HG03280 (cell line): Measurements from ENCODE around the gene FUCA1.
"Not testable (repeated sequence)": the region's sequence is repeated elsewhere in the genome, so short reads cannot be mapped to it uniquely, and the experiment has no call there.

Experiments
- ATAC-seq: cut with Tn5 transposase; IDR thresholded peaks from one replicate; pipeline ENCODE4 v1.9.1; 2021; ENCODE audit warnings: mild to moderate bottlenecking, moderate library complexity; ENCODE audit not compliant: unreplicated experiment

FUCA1 gene

DNA sequence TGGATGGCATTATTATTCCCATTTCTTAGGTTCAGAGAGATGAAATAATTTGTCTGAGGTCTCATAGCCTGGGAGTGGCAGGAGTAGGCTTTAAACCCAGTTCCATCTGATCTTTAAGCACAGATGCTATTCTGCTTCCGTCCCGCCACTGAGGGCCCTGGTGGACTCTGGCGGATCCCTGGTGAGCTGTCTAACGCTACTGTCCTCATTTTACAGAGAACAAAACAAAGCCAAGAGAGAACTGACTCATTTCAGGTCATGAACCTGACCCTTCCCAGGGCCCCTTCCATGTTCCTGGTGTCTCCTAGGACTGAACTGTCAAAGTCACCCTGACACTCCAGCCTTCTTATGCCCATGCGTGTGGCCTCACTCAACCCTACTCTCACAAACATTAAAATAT lies 64.4 kb downstream of the FUCA1 start:
- ATAC-seq, result no peak

DNA sequence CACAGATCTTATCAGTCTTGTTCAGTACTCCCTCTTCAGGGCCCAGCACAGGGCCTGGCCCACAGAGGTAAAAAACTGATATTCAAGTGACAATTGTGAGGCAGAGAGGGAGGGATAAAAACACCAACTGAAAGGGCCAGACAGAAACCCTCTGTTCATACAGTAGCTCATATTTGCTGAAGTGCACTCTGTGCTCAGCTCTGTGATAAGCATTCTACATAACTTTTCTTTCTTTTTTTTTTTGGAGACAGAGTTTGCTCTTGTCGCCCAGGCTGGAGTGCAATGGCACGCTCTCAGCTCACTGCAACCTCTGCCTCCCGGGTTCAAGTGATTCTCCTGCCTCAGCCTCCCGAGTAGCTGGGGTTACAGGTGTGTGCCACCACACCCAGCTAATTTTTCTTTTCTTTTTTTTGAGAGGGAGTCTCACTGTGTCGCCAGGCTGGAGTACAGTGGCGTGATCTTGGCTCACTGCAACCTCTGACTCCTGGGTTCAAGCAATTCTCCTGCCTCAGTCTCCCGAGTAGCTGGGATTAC lies 65.2 kb downstream of the FUCA1 start:
- ATAC-seq, result not testable (repeated sequence)

DNA sequence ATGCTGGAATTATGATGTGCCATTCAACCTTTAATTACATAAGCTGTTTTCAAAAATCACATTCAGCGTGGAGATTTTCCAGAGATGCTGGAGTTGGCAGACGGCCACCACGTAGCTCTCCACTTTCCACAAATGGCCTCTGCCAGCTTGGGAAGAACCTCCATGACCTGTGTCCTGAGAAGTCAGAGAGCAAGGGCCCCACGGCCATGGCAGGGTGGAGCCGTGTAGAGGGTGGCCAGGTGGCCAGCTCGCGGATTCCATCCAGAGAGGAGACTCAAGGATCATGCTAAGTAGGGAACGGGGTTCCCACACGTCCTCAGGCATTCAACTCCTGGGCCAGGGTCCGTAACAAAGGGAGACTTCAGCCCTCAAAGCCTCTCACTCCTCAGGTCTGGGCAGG lies 66.2 kb downstream of the FUCA1 start:
- ATAC-seq, result no peak

DNA sequence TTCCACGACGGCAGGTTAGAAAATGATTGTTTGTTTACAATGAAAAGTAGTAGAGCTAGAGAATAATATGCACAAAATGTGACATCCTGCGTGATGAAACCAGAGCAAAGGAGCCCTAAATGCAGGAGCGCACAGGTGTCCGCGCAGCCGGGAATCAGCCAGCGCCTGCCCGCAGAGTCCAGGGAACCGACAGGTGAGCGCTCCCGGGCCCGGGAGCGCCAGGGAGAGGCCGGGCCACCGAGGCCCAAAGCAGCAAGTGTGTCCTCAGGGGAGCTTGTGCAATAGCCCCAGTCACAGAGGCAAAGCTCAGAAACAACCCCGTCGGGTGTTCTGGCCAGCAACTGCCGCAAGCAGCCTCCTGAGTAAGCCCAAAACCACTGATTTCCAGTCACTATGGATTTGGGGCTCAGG lies 66.7 kb downstream of the FUCA1 start:
- no peak for ATAC-seq

DNA sequence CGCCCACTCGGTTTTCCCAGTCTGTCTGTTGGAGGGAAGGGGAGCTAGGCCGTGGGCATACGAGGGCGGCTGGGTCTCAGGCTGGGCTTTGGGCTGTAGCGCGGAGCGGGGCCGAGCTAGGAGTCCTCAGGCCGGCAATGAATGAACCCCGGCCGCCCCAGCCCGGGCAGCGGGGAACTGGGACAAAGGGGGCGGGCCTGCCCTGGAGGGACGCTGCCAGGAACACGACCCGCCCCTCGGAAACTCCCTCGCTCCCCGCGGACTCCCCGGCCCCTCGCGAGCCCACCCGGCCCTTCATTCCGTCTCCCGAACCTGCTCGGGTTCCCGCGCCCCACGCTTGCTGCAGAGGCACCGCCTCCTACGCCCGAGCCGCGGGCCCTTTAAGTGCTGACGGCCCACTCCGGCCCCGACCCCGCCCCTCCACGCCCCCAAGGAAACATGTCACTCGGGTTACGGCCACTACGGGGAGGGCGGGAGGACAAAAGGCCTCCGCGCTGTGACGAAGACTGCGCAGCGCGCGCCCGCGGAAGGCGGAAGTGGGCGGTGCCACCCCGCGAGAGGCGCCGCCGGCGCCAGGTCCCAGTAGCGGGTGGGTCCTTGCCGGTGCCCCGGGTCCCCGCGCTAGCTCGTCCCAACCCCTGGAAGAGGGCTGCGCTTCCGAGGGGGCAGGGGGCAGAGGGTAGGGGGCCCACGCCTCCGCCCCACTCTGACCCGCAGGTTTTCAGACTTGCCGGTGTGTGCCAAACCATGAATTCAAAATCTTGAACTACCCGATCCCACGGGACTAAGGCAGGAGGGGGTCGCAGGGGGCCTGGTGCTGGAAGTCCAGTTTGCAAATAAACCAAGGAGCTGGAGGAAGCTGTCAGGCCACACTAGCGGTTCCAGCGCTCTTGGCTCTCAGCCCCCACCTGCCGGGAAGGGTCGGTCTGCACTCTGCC lies 67.4 kb downstream of the FUCA1 start, which contains the start of gene GALE:
Gene GALE (minus strand): TSS at position 355 of the 938 bp plus-strand sequence. CDS start 1,747 bp downstream, outside the sequence.
- ATAC-seq, result peak; percentile 84

DNA sequence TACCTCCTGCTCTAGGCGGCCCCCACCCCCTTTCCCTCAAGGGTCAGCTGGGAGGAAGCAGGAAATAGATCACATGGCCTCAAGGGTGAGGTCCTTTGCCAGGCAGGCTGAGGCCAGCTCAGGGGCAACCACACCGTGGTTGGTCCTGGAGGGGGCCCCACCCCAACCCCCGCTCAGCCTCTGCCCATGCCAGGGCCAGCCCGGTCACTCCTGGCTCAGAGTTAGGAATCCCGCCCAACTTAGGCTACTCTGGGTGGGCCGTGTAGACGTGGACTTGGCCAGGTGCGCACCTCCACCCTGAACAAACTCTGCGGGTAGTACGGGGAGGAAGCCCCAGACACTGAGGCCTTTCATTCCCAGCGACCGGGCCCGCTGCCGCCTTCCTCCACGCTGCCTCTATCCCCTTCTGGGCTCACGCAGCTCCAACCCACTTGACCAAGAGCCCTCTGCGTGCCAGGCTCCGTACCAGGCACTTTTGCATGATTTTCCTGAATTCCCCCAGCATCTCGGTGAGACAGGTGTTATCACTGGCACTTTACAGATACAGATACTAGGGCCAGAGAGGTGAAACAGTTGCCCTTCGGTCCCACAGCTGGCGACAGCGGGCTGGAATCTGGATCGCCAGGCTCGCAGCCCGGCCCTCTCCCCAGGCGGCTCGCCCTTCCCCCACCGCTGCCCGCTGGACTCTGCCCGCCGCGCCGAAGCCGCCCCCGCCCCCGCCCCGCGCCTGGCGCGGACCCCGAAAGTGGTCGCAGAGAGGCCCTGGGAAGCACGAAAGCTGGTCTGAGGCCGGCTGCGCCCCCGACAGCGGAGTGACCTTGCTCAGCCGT lies 68.3 kb downstream of the FUCA1 start:
- peak; percentile 5 for ATAC-seq

DNA sequence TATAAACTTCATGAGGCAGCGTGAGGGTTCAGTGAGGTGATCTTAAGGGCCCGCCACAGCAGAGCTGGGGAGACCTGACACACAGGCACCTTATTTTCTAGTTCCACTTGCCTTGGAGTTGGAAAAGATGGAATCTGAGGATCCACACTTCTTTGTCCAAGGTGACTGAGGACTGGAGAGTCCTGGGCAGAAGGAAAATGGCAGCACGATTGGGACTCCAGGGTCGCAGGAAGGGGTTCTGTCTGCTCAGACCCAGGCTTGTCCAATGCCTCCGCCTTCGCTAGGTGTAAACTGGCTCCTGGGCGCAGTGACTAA lies 68.9 kb downstream of the FUCA1 start:
- no peak for ATAC-seq

DNA sequence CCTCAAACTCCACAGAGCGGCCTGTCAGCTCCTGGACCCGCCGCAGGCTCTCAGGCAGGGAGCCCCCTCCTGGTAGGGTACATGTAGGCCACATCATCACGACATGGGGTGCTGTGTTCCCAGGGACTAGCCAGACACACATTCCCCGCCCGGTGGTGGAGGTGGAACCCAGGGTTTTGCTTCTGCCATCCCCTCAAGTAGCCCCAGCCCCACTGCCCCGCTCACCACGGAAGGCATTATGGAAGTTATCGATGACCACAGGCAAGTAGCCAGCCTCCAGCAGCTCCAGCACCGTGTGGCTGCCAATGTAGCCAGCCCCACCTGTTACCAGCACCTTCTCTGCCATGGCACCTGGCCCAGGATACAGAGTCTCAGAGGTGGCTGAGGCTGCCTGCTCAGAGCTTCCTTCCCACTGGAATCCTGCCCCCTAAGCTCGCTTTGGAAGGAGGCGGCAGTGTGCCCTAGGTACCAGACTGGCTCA lies 69.4 kb downstream of the FUCA1 start:
- no peak for ATAC-seq

DNA sequence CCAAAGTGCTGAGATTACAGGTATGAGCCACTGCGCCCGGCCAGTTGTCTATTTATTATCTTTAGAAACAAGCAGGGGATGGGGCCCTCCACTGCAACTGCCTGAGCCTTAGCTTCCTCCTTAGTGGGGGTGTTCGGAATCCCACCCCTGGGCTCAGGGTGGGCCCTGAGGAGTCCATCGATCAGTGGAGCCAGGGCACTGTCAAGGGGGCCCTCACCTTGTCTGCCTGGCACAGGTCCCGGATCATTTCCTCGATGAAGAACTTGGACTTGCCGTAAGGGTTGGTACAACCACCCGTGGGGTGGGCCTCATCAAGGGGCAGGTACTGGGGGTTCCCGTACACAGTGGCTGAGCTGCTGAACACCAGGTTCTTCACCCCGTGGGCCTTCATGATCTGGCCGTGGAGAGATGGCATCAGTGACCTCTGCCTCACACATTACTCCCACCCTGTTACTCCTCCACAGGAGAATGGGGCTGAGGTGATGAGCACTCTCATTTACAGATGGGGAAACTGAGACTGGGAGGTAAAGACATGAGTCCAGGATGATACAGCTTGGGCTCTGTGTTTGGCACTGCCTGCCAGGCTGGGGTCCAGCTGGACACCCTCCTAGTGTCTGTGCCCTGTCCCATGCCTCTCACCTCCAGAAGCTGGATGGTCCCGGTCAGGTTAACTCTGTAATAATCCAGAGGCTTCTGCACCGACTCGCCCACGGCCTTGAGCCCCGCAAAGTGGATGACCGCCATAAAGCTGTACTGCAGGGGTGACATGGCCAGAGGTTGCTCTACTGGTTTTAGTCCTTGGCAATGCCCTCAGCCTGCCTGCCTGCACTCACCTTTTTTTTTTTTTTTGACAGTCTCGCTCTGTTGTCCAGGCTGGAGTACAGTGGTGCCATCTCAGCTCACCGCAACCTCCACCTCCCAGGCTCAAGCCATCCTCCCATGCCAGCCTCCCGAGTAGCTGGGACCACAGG lies 70.3 kb downstream of the FUCA1 start:
- no peak for ATAC-seq

DNA sequence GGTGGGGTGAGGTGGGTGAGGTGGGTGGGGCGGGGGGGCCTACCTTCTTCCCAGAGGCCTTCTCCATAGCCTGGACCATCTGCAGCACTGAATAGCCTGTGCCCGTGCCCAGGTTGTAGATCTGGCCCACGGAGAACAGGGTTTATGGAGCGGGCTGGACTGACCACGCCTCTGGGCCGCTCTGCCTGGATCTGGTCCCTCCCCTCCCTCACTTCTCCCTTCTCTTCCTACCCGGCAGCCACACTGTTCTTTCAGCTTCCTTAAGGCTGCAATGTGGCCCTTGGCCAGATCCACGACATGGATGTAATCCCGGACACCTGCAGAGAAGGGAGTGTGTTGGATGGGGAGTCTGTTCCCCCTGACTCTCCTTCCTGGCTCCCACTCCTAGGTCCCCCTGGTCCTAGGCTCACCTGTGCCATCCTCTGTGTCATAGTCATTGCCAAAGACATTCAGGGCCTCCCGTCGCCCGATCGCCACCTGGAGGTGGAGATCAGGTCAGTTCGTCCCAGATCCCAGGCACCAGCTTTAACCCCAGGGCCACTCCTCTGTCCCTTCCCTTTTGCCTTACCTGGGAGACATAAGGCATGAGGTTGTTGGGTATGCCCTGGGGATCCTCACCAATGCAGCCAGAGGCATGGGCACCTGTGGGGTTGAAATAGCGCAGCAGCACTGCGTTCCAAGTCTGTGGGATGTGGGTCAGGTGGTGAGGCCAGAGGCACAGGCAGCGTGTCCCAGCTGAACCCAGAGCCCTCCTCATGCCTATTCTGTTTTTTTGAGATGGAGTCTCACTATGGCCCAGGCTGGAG lies 71.4 kb downstream of the FUCA1 start:
- no peak for ATAC-seq

DNA sequence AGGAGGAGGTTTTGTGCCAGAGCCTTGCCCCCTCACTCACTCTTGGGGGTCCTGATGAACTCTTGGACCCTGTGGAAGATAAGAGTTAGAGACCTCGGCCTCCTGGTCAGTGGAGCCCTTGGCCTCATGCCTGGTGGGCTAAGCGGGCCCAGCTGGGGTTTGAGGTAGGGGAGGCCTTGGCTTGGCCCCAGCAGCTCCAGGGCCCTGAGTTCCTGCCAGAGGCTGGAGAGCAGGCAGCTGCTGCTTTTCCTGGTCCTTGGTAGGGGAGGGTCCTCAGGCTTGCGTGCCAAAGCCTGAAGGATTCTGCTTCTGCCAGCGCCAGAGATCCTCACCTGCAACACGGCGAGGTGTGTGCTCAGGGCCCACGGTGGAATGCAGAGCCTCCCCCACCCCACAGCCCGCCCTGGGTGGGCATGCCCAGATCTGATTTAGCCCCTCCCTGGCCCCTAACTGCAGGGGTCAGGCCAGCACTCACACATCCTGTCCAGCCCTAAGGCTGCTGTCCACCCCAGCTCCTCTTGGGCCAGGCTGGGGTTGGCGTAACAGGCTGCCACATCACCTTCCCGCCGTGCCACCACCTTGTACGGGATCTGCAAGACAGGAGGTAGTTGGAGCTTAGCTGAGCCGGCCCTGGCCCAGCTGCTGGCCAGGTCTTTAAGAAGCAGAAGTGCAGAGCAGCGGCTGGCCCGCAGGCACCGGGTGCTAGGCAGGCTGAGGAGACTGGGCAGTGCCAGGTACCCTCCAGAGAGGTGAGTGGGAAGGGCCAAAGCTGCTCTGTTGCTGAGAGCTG lies 72.2 kb downstream of the FUCA1 start:
- no peak for ATAC-seq
